NT2/D1 (cell line): ENCODE measurements around the gene KRT6B.

ENCODE experiments used
- YY1 ChIP-seq: IDR thresholded peaks from 2 replicates; pipeline ENCODE4 v1.6.1; 2011; ENCODE audit not compliant: insufficient read length, insufficient read depth
- ZNF274 ChIP-seq: IDR thresholded peaks from 2 replicates; pipeline ENCODE4 v1.6.1; 2011; ENCODE audit warnings: mild to moderate bottlenecking, low read depth, low read length

DNA sequence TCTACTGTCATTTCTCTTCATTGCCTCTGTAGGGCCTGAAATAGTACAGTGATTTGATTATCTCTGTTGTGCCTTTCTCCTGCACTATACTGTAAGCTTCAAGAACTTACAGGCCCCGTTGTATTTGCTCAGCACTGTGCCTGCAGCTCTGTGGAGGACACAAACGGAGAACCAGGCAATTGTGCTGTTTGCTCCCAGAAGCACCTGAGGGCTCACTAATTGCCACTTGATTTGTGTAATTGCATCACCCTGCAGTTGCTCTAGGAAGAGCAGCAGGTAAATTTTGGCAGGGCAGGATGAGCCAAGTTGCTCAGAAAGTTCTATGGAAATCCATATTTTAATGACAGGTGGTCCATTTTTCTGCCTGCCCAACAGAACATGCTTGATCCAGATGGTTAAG lies 34.2 kb downstream of the KRT6B start:
- TF ChIP-seq YY1 (no peak), ZNF274 (no peak)
